Frontal cortex (tissue), 4 donors: Measurements from ENCODE around the gene BCCIP. TPM values are rescaled to one million over a fixed set of nuclear protein-coding genes. Genes with fewer than 3 reads are reported as not detected.

Experiments used
- DNase-seq, 2 donors: peaks; one replicate each; pipeline ENCODE4 v3.0.0; 2012; ENCODE audit warnings: low spot score in 2 of 2
- FAIRE-seq: peaks from 2 replicates; lab custom pipeline; 2012; peaks lifted over from hg19 to GRCh38; lab: Jason Lieb, UNC
- total RNA-seq: library from RNA; depleted of rRNA; stranded (reverse); fragments of >200 nt; gene quantifications from one replicate; pipeline ENCODE4 v1.2.3, GENCODE V29; 2014
- donor health status: control.
- donor health status: control.
- donor health status: control.

BCCIP gene
- total RNA-seq, 1 donor from 2014 or later, result 35.9 TPM

- FAIRE-seq (no peak), DNase-seq (no peak)
Observed at GRCh38 chr10:125795637-125796190, 27.6 kb upstream of the BCCIP start.

GRCh38 chr10:125797424-125797823 is 25.9 kb upstream of the BCCIP start:
- FAIRE-seq (no peak), DNase-seq (no peak)

DNA sequence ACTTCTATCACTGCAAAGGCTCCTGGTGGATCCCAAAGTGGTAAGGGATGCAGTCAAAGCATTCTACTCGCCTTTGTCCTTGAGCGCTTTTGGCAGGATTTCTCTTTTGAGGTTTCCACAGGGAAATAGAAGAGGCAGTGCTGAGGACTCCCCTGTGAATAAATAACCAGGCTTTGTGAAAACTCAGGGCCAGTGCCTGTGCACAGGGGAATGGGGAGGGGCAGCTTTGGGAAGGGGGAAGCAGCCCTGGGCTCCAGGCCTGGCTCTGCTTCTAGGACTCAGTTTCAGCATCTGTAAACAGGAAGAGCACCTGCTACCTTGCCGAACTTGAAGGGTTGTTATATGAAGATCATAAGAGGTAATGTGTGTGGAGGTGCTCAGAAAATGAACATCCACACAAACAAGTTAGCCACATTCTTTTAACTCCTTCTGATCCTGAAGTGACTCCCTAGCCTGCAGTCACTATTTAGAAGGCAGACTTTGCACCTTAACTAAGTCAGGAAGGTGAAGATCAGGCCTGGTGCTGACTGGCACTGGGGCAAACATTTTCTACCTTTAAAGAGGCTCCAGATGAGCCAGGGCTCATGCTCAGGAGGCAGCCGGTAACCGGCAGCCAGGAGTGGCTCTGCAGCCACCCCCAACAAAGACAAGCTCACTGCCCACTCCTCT is 25.2 kb upstream of the BCCIP start:
- DNase-seq, result no peak
- FAIRE-seq, result no peak

DNA sequence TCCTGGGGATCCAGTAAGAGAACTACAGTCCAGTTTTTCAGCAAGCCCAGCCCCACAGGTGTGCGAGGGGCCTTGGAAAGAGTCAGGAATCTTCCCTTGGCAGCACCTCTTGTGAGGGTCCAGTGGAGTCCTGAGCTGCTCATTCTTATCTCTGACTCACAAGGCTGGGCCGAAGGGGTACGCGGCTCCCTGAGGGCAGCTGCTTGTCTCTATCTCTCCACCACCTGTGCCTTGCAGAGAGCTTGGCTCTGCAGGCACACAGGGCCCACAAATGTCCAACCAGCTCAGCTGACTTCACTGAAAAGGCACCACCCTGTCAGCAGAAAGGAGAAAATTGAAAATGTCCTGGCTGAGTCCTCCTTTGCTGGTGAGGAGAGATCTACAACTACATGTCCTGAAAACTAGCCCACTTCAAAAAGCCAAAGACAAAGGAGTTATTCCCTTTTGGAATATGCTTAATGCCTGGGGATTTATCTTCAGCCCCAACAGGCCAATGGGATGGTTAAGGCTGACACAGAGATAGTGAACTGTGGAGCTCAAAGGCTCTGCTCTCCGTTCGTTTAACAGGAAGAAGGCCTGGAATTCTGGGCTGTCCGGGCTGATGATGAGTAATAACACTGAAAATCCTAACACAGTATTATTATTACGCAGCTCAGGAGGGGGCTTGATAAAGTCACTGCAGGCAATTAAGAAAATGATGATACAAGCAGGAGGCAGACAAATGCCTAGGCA is 23.7 kb upstream of the BCCIP start:
- no peak for DNase-seq
- no peak for FAIRE-seq

DNA sequence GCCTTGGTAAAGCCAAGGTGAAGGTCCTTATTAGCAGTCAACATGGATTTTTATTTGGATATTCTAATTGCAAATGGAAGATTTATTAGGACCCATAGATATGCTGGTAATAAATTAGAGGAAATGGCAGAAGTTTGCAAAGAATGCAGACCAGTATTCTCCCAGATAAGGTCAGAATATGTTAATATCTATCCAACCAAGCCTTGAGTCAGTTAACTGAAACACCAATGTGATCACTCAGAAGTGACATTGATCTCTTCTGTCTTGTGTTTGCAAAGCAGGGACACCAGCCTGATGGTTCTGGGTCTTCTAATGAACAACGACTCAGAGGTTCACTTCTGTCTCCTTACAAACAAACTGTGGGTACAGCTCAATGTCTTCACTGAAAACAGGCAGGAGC is 21.8 kb upstream of the BCCIP start:
- FAIRE-seq (no peak), DNase-seq (no peak)

DNA sequence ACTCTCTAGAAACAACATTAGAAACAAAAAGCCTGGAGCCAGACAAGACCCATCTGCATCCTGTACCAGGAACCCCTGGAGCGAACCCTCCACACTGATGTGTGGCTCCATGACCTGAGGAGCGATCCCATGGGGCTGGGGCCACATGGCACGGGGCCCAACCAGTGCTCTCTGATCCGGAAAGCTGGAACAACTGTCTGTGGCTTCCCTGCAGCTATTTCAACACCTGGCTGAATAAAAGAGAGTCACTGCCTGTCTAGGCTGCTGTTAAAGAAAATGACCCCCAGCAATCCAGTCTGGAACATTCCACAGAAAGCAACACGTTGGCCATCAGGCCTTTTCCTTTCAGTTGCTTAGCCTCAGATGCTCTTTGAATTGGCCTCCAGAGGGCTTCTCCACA is 21.2 kb upstream of the BCCIP start:
- FAIRE-seq (no peak), DNase-seq (no peak)

DNA sequence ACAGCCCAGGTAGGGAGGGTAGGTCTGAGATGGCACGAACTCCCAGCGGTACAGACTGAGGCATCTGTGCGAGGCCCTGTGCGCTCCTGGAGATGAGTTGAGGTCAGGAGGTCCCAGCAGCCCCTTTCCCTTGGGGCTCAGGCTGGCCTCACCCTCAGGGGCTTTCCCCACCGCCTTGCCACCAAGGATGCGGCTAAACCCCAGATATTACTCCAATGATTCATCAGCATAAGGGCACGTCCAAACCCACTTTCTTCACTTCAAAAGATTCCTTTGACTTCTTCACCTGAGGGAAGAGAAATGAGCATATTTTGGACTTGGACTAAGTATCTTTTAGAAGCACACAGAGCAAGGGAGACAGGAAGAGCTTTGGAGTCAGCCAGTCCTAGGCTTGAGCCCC is 20.6 kb upstream of the BCCIP start:
- no peak for FAIRE-seq
- no peak for DNase-seq

GRCh38 chr10:125808047-125808446 is 15.3 kb upstream of the BCCIP start:
- FAIRE-seq, result no peak
- no peak for DNase-seq

GRCh38 chr10:125811251-125811650 is 12.1 kb upstream of the BCCIP start:
- FAIRE-seq (no peak), DNase-seq (no peak)

GRCh38 chr10:125812128-125812750 is 11.1 kb upstream of the BCCIP start:
- FAIRE-seq, result no peak

DNA sequence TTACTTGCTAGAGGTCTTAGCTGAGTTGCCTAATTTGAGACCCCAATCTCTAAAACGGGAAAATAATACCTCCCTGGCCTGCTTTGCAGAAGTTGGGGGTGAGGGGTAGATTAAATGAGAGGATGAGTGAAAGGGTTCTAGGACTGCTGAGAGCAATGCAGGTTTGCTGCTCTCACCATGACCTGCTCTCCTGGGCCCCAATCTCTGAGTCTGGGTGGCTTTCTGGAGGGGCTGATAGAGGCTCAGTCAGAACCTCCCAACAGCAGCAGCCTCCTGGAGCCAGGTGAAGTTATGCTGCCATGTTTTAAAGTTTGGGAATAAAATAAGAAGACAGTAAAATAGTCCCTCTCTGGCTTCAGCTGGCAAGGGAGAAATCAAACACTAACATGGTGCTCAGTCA is 7.6 kb upstream of the BCCIP start:
- DNase-seq (no peak), FAIRE-seq (no peak)

More at GRCh38 chr10:125812128-125812750, 11.1 kb upstream of the BCCIP start:
- no peak for DNase-seq

GRCh38 chr10:125816548-125816947 is 6.8 kb upstream of the BCCIP start:
- FAIRE-seq, result no peak

DNA sequence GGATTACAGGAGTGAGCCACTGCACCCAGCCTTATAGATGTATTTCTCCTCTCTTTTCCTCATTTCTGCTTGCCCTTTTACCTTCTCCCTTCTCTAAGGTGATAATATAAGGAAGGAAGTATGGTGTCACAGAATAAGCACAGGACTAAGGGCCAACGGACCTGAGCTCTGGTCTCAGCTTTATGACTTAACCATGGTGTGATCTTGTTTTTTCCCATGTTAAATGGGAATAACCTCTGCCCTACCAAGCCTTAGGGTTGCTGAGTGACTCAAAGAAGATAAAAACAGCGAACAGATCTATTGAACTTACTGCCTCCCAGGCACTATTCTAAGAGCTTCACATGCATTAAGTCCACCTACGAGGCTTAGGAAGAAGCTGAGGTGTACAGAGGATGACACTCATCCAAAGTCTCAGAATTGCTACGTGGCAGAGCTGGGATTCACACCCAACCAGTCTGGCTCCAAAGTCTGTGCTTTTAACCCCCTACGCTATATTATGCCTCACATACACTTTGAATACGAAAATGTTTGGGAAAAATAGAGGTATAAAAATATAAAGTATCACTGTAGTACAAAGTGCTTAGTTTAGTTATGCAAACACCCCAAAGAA is 5.9 kb upstream of the BCCIP start:
- DNase-seq (no peak), FAIRE-seq (no peak)

More at GRCh38 chr10:125816548-125816947, 6.8 kb upstream of the BCCIP start:
- DNase-seq, result no peak

DNA sequence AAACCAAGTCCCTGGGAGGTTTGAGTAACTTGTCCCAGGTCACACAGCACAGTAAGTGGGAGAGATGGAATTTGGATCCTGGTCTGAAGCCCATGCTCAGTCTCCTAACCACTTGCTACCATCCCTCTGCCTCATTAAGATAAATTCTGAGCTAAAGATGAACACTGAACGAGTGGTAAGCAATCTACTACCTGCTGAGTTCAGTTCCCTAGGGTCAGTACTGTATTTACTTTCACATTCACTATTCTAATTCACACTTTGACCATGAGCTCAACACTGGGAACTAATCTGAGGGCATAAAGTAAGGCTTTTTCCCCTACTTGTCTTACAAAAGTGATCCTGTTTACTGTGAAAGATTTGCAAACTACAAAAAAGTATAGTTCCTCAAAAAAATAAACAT is 2.6 kb upstream of the BCCIP start:
- no peak for FAIRE-seq
- no peak for DNase-seq

DNA sequence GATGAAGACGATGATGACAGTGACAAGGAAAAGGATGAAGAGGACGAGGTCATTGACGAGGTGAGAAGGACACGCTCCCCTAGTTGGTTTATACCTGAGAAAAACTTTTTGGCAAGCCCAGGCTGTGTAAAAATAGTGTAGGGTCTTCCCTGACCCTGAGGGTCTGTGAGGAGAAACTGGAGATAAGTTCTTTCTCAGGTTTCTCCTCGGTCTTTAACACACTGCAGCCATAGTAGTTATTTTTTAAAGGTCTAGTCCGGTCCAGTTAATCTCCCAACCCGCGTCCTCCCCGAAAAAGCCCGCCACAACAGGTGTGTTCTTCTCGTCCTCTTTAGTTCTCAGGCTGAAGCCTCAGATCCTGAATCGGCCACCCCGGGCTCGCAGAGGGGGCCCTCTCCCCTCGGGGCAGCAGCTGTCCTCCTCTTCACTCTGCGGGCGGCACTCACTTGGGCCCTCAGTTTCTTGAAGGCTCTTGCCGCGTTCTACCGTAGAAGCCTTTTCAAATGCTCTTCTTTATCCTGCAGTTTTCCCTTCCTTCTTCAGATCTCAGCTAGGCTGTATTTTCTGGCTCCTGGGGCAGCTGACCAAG is 411 bp downstream of the BCCIP start:
- DNase-seq (no peak), FAIRE-seq (no peak)

DNA sequence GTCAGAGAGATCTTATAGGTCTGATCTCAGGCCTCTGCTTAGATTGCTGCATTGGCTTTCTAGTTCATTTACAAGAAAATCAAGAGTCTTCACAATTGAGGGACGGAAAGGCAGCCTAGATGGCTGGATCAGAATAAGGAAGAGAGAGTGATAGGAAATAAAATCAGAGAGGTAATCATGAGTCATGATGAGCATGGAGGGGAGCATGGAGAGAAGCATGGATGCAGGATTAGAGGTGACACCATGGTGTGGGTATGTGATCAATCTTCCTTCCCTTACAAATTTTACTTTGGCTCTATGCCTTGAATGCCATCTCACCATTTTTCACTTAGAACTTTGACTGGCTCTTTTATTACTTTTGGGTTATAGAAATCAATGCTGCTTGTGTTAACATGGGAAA is 1.4 kb downstream of the BCCIP start:
- no peak for FAIRE-seq
- DNase-seq, result no peak

GRCh38 chr10:125827133-125827532 is 3.8 kb downstream of the BCCIP start:
- no peak for FAIRE-seq
- DNase-seq, result no peak

GRCh38 chr10:125828311-125828710 is 5.0 kb downstream of the BCCIP start:
- no peak for FAIRE-seq

DNA sequence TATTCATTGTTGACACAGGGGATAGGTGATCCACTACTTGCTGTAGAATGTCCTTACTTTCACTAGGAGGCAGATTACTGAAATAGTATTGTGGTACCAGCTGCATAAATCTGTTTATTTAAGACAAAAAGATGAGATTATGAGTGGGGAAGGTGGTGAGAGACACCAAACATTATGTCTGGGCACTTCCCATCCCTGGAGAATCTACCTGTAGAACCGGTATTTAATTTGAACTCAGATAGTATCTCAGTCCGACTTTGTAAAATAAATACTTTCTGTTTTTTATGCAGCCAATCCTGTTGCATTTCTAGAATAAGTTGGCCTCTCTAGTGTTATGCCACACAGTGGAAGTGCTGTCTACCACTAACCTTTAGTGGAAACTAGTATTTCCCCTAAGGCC is 13.4 kb downstream of the BCCIP start:
- DNase-seq (no peak), FAIRE-seq (no peak)

More at GRCh38 chr10:125828311-125828710, 5.0 kb downstream of the BCCIP start:
- no peak for DNase-seq
